HAP-1 (cell line): ENCODE results near the gene ANO9.
"Not testable (repeated sequence)": the region's sequence is repeated elsewhere in the genome, so short reads cannot be mapped to it uniquely, and the experiment has no call there.

ENCODE experiments used
- DNase-seq, 2 experiments: peaks; one replicate each; pipeline ENCODE4 v3.0.0-alpha.2; 2016 to 2020; ENCODE audit warnings: low spot score in 2 of 2
- H3K27me3 ChIP-seq: fragments of 250-450 bp; sonication (Bioruptor Pico); 2 replicates; pipeline ENCODE4 v1.5.1; 2020; ENCODE audit warnings: low read depth, mild to moderate bottlenecking, moderate library complexity
- H3K36me3 ChIP-seq: fragments of 250-450 bp; sonication (Bioruptor Pico); replicated peaks from 2 replicates; pipeline ENCODE4 v1.5.1; 2020; ENCODE audit warnings: mild to moderate bottlenecking
- H3K4me1 ChIP-seq: fragments of 250-450 bp; sonication (Bioruptor Pico); 2 replicates; pipeline ENCODE4 v1.5.1; 2020; ENCODE audit warnings: mild to moderate bottlenecking
- H3K4me3 ChIP-seq: fragments of 250-450 bp; sonication (Bioruptor Pico); 2 replicates; pipeline ENCODE4 v1.5.1; 2020; ENCODE audit warnings: mild to moderate bottlenecking, moderate library complexity
- H3K9me3 ChIP-seq: fragments of 250-450 bp; sonication (Bioruptor Pico); 2 replicates; pipeline ENCODE4 v1.5.1; 2020; ENCODE audit warnings: mild to moderate bottlenecking, moderate library complexity
- in situ Hi-C: fragments of 300-500 bp; cut with MboI; formaldehyde crosslinking; loops from 3 replicates; pipeline ENCODE4 v1.14.3; 2020; ENCODE audit warnings: low sequenced_read_pairs, inconsistent platforms, mixed read lengths

The ANO9 gene

DNA sequence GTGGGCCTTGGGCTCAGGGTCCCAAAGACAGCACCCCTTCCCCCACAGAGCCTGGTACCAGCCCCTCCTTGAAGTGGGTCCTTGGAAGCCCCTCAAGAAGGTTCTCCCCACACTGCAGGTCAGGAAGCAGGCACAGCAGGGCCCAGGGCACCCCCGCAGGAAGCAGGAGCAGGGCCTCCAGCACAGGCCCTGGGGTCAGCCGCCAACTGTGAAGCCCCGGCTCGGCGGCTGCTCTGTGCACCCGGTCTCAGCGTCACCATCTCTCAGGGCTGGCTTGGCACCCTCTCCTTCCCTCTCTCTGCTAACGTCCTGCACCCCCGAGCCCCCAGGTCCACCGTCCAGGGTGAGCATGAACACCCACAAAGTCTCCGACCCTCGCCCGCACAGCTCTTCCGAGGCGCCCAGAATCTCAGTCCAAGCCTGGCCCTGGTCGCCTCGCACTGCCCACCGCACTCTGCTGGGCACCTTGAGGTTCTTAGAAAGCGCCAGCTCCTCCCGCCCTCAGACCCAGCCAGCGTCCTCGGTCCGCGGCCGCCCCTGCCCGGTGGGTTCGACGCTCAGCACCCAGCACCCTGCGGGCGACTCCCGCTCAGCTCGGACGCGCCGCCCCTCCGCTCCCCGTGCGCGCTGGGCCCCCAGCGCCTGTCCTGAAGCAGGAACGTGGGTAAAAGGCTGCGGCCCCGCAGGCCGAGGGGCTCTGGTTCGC, 25.6 kb downstream of the ANO9 start:
- Histone ChIP-seq H3K36me3 (no peaks in the 10 kb centered on the region), H3K4me3 (no peak overlapping the region), H3K4me1 (no peaks in the 10 kb centered on the region), H3K27me3 (peaks cover 27% of the 10 kb centered on the region), H3K9me3 (no peaks in the 10 kb centered on the region)
- in situ Hi-C loops = no loop called here
- no peak for DNase-seq

DNA sequence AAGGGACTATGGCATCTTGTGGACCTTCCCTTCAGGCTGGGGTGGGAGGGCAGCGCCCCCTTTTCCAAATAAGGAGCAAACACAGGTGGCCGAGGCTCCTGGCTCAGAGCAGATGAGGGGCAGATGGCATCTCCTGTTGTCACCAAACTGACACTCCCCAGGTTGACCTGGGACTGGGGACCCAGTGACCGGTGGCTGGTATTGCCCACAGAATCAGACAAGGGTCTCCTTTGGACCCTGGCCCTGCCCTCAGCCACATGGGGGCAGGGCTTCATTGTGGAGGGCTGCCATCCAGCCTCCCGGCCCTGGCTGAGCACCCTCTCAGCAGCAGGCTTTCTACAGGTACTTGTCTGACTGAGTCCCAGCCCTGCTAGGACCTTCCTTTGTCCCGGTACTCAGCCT, 26.2 kb downstream of the ANO9 start:
- no peak for DNase-seq
- no peaks in the 10 kb centered on the region for H3K9me3 ChIP-seq
- in situ Hi-C loops = no loop called here
- no peaks in the 10 kb centered on the region for H3K36me3 ChIP-seq
- peaks cover 27% of the 10 kb centered on the region for H3K27me3 ChIP-seq
- H3K4me1 ChIP-seq = no peaks in the 10 kb centered on the region
- H3K4me3 ChIP-seq = no peak overlapping the region

DNA sequence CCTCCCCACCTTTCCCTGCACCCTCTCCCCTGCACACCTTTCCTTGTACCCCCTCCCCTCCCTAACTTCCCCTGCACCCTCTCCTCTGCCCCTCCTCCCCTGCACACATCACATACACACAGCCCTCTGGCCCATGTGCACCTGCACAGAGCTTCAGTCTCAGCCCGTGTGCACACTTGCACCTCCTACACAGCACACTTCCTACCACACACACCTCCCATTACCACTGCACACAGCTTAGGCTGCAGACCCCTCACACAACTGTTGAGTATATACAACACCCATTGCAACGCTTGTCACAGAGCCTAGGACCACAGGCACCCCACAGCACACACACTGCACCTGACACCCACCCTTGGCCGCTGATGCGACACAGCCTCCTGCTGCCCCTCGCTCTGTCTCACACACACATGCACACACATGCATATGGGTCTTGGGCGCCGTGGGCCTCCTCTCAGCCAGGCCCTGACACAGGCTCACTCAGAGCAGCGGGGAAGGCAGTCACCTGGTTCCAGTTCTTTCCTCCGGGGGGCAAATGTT, 27.4 kb downstream of the ANO9 start:
- Histone ChIP-seq H3K4me1 (no peaks in the 10 kb centered on the region), H3K27me3 (peaks cover 27% of the 10 kb centered on the region), H3K4me3 (no peak overlapping the region), H3K9me3 (no peaks in the 10 kb centered on the region), H3K36me3 (no peaks in the 10 kb centered on the region)
- in situ Hi-C loops = no loop called here
- no peak for DNase-seq

DNA sequence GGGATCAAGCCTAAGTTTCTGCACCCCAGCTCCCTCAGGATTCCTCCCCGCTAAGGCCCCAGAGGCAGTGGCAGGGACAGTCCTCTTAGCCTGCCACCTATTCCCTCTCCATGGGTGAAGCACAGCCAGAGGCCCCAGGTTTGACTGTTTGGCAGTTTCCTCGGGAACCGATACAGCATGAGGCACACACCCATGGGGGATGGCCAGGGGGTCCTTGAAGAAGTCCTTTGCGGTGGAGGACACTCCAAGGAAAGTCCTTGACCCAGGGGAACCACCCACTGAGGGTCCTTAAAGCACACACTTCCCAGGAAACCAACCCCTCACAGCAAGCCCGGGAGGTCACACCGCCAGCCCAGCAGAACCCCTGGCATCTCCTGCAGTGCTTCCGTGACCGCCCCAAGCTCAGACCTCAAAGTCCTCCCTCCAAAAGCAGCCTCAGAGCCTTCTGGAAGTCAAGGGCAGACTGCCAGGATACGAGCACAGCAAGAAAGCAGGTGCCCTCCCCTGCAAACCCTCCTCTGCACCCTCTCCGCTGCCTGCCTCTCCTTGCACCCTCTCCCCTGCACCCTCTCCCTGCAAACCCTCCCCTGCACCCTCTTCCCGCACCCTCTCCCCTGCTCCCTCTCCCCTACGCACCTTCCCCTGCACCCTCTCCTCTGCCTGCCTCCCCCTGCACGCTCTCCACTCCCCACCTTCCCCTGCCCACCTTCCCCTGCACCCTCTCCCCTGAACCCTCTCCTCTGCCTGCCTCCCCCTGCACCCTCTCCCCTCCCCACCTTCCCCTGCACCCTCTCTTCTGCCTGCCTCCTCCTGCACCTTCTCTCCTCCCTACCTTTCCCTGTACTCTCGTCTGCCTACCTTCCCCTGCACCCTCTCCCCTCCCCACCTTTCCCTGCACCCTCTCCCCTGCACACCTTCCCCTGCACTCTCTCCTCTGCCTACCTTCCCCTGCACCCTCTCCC, 28.4 kb downstream of the ANO9 start:
- Histone ChIP-seq H3K36me3 (no peaks in the 10 kb centered on the region), H3K4me1 (no peaks in the 10 kb centered on the region), H3K4me3 (no peak overlapping the region), H3K27me3 (peaks cover 27% of the 10 kb centered on the region), H3K9me3 (no peaks in the 10 kb centered on the region)
- no peak for DNase-seq
- in situ Hi-C loops = no loop called here

DNA sequence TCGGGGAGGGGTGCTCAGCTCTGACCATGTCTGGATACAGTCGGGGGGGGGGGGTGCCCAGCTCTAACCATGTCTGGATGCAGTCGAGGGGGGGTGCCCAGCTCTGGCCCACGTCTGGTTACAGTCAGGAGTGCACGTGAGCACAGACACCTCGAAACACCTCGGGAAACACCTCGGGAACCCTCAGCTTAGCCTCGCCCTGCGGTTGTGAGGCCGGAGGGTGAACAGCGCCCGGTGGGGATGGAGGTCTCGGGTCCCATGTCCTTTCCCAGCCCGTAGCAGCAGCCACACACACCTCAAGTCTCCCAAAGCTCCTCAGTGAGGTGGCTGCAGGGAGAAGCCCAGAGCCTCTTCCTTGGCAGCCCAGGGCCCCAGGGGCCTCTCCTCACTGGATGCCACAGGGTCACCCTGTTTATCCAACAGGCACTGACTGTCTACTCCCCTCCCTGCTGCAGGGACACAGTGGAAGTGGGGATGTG, 29.1 kb downstream of the ANO9 start:
- Histone ChIP-seq H3K4me1 (no peaks in the 10 kb centered on the region), H3K4me3 (no peak overlapping the region), H3K36me3 (no peaks in the 10 kb centered on the region), H3K27me3 (peaks cover 22% of the 10 kb centered on the region), H3K9me3 (no peaks in the 10 kb centered on the region)
- in situ Hi-C loops = no loop called here
- DNase-seq = no peak

DNA sequence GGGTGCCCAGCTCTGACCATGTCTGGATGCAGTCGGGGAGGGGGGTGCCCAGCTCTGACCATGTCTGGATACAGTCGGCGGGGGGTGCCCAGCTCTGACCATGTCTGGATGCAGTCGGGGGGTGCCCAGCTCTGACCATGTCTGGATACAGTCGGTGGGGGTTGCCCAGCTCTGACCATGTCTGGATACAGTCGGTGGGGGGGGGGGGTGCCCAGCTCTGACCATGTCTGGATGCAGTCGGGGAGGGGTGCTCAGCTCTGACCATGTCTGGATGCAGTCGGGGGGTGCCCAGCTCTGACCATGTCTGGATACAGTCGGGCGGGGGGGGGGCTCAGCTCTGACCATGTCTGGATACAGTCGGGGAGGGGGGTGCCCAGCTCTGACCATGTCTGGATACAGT, 30.3 kb downstream of the ANO9 start:
- H3K9me3 ChIP-seq, H3K4me1 ChIP-seq, in situ Hi-C loops, H3K4me3 ChIP-seq, DNase-seq, H3K36me3 ChIP-seq: not testable (repeated sequence)
- peaks cover 13% of the 10 kb centered on the region for H3K27me3 ChIP-seq

DNA sequence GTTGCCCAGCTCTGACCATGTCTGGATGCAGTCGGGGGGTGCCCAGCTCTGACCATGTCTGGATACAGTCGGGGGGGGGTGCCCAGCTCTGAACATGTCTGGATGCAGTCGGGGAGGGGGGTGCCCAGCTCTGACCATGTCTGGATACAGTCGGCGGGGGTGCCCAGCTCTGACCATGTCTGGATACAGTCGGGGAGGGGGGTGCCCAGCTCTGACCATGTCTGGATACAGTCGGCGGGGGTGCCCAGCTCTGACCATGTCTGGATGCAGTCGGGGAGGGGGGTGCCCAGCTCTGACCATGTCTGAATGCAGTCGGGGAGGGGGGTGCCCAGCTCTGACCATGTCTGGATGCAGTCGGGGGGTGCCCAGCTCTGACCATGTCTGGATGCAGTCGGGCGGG, 31.1 kb downstream of the ANO9 start:
- H3K27me3 ChIP-seq, H3K36me3 ChIP-seq, H3K9me3 ChIP-seq, in situ Hi-C loops, H3K4me1 ChIP-seq, DNase-seq, H3K4me3 ChIP-seq: not testable (repeated sequence)

DNA sequence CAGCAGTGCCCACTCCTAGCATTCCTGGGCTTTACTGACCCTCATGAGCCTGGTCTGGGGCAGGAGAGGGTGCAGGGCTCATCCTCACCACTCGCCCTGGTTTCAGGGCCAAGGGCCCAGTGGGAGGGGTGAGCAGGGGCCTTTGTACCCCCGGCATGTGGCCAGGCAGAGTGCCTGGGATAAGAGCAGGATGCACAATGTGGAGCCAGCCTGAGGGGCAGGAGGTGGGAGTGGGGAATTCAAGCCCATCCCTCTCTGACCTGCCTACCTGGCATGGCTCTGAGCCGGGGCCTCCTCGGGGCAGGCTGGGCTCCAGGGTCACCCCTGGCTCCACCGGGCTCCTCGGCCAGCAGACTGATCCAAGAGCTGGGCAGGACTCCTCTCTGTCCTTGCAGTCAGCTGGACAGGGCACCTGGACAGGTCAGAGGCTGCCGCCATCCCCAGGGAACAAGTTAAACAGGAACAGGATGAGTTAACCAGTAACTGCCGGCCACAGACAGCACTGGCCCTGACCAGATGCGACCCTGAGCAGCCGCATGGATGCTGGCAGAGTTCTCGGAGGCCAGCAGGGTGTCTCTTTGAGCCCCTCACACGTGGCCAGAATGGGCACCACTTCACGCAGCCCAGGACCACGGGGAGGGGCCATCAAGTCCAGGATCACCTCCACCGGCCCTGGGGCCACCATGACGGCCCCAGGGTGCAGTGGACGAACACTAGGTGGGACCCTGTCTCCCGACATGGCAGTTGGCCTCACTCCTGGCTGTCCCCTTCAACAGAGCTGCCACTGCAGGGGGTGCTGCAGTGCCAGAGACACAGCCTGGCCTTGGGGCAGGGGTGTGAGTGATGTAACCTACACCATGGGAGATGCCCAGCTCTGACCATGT, 32.0 kb downstream of the ANO9 start:
- H3K4me1 ChIP-seq = no peaks in the 10 kb centered on the region; the same call in 1 of the 2 replicates
- DNase-seq = no peak

DNA sequence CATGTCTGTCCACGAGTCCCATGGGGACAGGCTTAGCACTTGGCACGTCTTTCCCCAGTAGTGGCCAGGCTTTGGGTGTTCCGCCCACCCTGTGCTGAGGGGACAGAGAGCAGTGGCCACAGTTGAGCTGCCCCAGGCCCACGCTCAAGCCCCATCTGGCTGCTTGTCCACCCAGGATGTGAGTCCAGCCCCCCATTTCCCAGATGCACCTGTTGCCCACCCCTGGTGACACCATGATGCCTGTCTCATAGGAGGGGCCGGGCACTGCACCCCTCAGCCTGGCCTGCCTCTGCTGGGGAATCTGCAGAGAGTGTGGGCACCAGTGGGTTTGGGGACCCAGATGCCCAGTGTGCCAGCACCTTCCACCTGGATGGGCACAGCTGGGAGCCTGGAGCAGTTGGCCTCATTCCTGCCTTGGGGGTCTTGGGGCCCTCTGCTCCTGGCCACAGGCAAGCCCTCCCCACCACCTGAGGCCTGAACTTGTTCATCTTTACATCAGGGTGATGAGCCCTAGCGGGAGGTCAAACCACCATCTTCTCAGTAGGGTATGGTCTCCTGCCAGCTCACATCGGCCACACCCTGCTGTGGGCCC, 32.7 kb downstream of the ANO9 start:
- Histone ChIP-seq H3K9me3 (no peaks in the 10 kb centered on the region), H3K36me3 (no peaks in the 10 kb centered on the region), H3K4me3 (no peak overlapping the region), H3K4me1 (no peaks in the 10 kb centered on the region; the same call in 1 of the 2 replicates), H3K27me3 (no peaks in the 10 kb centered on the region; the same call in 1 of the 2 replicates)
- DNase-seq = no peak
- in situ Hi-C loops = no loop called here

More for the DNA sequence above, 32.0 kb downstream of the ANO9 start:
- no peaks in the 10 kb centered on the region; the same call in 1 of the 2 replicates for H3K27me3 ChIP-seq
- in situ Hi-C loops = no loop called here
- no peak overlapping the region for H3K4me3 ChIP-seq
- H3K36me3 ChIP-seq = no peaks in the 10 kb centered on the region
- no peaks in the 10 kb centered on the region for H3K9me3 ChIP-seq

DNA sequence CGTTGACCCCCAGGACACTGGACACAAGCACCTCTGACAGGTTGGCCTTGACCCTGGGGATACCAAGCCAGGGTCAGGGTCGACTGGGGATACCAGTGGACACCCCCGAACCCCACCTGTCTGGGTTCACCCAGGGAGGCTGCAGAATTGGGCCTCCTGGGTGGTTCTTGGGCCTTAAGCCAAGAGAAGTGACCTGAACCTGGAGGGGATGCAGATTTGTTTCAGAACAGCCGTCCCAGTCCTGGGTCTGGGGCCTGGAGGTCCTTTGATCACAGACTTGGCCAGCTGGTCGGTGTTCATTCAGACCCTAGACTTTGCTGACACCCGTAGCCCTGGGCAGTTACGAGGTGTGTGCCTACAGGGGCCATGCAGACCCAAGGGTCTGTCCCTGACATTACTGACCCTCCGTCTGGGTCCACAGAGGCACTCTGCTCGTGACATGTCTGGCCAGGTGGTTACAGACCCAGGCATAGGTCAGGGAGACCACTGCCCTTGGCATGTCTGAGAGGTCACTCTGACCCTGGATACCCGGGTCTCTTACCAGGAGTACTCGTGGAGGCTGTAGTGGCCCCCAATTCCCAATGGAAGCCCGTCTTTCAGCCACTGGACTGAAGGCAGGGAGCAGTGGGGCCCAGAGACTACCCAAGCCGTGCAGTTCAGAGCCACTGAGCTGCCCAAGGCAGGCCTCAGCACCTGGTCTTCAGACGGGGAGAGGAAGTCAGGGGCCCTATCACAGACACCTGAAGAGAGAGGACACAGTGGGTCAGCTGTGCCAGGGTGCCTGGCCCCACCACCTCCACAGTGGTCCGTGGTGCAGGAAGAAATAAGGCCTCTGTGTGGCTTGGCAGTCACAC, 33.4 kb downstream of the ANO9 start:
- no peak for DNase-seq
- no peaks in the 10 kb centered on the region; the same call in 1 of the 2 replicates for H3K27me3 ChIP-seq
- in situ Hi-C loops = no loop called here
- no peak overlapping the region for H3K4me3 ChIP-seq
- H3K4me1 ChIP-seq = no peaks in the 10 kb centered on the region; the same call in 1 of the 2 replicates
- H3K36me3 ChIP-seq = no peaks in the 10 kb centered on the region
- H3K9me3 ChIP-seq = no peaks in the 10 kb centered on the region

DNA sequence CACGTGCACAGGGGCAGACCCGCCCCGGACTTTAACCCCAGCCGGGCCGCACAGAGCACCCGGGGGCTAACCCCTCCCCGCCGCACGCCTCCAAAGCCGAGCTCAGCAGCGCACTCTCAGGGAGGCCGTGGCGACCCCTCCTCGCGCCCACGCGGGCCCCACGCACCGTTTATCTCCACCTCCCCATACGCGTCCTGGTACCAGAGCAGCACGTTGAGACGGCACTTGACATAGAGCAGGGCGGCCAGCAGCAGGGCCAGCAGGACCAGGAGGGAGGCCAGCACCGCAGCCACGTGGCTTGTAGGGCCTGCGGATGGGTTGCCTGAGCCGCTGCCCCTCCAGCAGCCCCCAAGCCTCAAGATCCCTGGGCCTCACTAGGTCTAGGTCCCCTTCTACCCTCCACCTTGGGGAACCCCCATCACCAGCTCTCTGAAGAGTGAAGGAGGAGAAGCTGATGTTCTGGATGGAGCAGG, 34.1 kb downstream of the ANO9 start:
- in situ Hi-C loops = no loop called here
- no peak for DNase-seq
- Histone ChIP-seq H3K4me3 (no peak overlapping the region), H3K9me3 (no peaks in the 10 kb centered on the region), H3K4me1 (no peaks in the 10 kb centered on the region; the same call in 1 of the 2 replicates), H3K36me3 (no peaks in the 10 kb centered on the region), H3K27me3 (no peaks in the 10 kb centered on the region)
